GM12873 (cell line): ENCODE measurements around the gene SHF.
A peak's percentile ranks its signal among the peaks of the same experiment; 100 is the strongest.

Experiments used
- CTCF ChIP-seq: IDR thresholded peaks from 2 replicates; pipeline ENCODE4 v1.5.1; 2012; ENCODE audit warnings: low read depth, mild to moderate bottlenecking, moderate library complexity, low read length, control low read depth; ENCODE audit not compliant: insufficient read depth; ENCODE audit errors: missing control alignments

Gene SHF

DNA sequence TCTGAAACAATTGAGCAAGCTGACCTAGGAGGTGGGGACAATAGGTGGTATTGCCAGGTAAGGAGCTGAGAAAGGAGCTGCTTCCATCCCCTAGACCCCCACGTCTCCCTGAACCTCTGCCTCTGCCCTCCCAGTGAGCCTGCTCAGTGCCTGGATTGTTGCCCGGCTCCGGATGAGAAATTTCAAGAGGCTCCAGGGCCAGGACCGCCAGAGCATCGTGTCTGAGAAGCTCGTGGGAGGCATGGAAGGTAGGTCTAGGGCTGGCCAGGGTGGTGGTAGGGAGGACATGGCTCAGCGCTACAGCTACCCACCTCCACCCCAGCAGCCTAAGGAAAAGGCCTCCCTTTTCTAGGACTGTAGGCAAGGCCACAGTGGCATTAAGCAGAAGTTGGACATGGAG lies 44.7 kb downstream of the SHF start:
- TF ChIP-seq CTCF, result no peak

DNA sequence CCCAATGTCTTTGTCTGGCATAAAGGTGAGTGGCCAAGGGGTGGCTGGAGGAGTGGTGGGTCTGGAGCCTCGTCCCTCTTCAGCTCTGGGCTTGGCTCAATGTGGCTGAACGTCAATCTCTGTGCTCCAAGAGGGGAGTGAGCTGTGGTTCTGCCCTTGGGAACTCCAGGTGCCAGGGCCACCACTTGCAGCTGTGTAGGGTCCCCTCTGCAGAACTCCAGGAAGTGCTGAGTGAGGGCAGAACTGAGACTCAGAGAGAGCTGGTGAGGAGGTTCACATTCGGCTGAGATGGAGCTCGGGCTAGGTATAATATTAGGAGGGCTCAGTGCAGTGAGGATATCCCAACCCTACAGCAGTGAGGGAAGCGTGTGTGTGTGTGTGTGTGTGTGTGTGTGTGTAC lies 46.4 kb downstream of the SHF start:
- TF ChIP-seq CTCF, result no peak

- no peak for TF ChIP-seq CTCF
Measured at GRCh38 chr15:45140557-45141250, 47.1 kb downstream of the SHF start.

- no peak for TF ChIP-seq CTCF
Measured at GRCh38 chr15:45139770-45140169, 48.0 kb downstream of the SHF start.

GRCh38 chr15:45138814-45139765 lies 48.7 kb downstream of the SHF start:
- no peak for TF ChIP-seq CTCF

GRCh38 chr15:45137703-45138102 lies 50.1 kb downstream of the SHF start:
- TF ChIP-seq CTCF, result no peak

GRCh38 chr15:45136378-45136764 lies 51.4 kb downstream of the SHF start:
- peak; percentile 26 for TF ChIP-seq CTCF
